SKM-1 treated with dmso at 0.1 percent for 144 hours (cell line): ENCODE data around the gene PRDX5.

Experiments used
- DNase-seq: peaks from one replicate; lab custom pipeline; 2025; ENCODE audit not compliant: unreplicated experiment; lab: John Stamatoyannopoulos, UW

The PRDX5 gene

DNA sequence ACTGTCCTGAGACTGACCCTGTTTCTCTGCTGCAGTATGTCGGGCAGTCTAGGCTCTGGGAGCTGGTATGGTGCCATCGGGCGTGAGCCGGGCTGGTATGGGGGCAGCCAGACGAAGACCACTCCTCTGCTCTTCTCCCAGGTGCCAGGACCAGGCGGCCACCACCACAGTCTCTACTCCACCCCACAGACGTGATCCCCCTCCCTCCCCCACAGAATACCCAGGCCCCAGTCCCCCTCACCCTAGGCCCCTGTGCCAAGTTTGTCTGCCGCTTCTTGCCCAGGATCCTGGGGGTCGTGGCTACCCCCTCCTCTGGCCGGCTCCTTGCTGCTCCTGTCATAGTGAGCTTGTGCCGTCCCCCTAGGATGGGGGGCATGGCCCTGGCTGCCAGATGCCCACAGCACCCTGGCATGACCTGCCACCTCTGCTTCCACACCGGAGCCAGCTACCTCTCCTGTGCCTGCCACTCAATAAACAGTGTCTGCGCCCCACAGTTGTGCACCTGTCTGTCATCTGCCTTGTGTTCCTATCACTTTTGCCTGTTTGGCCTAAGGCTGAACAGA is 28.8 kb upstream of the PRDX5 start:
- DNase-seq: no peak

DNA sequence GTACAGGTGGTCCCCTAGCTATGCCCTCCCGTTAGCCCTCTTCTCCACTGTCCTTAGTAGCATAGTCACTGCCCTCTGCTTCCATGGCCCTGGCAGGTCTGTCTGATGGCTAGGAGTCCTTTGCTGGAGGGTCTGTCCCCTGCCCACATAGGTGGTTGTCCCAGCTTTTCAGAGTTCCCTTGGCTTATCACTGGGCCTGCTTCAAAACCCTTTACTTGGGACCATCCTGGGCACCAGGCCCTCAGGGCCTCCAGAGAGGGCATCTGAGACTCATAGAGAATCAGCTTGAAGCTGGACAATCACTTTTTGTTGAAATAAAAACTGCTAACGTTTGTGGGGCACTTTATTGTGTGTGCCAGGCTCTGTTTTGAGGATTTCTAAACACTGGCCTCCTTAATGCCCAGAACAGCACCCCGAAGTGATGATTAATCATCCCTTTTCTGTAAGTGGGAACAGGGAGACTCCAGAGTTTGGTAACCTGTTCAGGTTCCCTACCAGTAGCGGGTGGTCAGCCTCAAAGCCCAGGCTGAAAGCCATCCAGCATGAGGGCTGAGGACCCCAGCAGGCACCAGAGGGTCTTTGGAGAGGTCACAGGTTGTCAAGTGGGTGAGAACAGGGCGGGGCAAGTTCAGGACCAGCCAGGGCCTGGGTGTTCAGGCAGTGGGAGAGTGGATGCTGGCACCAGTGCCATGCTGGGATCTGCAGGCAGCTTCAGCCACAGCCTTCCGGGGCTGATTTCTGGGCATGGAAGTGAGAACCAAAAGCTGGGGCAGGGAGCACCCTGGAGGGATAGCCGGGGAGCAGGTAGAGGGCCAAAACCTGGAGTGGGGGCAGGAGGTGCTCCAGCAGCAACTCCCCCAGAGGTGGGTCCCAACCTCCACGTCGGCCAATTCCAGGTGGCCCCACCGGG is 27.3 kb upstream of the PRDX5 start:
- DNase-seq: no peak

DNA sequence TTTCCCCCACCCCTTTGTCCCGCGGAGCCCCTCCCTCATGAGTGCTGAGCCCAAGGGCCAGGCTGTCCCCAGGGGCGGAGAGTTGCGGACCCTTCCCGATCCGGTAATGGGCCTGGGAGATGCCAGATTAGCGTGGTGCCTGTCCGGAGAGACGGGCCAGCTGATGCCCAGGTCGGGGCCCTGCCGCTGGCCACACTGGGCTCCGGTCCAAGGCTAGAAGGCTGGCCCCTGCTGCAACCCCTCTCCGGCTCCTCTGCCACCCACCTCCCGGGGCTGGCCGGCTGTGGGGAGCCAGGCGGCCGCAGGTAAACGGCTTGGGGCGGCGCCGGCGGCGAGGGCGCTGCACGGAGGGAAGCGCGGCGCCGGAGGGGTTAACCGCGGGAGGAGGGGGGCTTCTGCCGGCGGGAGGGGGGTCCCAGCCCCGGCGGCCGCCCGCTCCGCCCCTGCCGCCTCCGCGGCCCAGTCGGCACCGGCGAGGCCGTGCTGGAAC is 26.6 kb upstream of the PRDX5 start, which contains the start of gene KCNK4:
Gene KCNK4 (plus strand): TSS at position 41 of the 490 bp plus-strand sequence. CDS start 1,717 bp downstream, outside the sequence.
- no peak for DNase-seq

GRCh38 chr11:64291752-64292459 is 26.0 kb upstream of the PRDX5 start:
- no peak for DNase-seq

- no peak for DNase-seq
These were observed 25.3 kb upstream of the PRDX5 start for GRCh38 chr11:64292460-64293254.

- DNase-seq: no peak
These were observed 23.1 kb upstream of the PRDX5 start for GRCh38 chr11:64294774-64295173.

DNA sequence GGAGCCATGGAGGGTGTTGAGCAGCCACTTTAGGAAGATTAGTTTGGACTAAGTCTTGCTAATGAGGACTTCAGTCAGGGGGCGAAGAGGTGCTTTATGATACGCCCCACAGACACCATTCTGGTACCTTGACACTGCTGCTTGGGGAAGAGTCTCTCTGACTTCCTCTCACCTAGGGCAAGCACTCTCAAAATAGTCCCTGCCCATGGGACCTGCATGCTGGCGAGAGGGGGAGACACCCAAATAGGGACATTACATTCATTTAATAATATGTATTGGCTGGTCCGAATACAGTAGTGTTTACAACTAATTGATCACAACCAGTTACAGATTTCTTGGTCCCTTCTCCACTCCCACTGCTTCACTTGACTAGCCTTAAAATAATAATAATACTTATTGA is 22.2 kb upstream of the PRDX5 start:
- no peak for DNase-seq

GRCh38 chr11:64296236-64296635 is 21.7 kb upstream of the PRDX5 start:
- DNase-seq: no peak

- no peak for DNase-seq
These were observed 20.9 kb upstream of the PRDX5 start for GRCh38 chr11:64296830-64297698.

GRCh38 chr11:64297699-64298358 is 20.1 kb upstream of the PRDX5 start:
- DNase-seq: no peak

DNA sequence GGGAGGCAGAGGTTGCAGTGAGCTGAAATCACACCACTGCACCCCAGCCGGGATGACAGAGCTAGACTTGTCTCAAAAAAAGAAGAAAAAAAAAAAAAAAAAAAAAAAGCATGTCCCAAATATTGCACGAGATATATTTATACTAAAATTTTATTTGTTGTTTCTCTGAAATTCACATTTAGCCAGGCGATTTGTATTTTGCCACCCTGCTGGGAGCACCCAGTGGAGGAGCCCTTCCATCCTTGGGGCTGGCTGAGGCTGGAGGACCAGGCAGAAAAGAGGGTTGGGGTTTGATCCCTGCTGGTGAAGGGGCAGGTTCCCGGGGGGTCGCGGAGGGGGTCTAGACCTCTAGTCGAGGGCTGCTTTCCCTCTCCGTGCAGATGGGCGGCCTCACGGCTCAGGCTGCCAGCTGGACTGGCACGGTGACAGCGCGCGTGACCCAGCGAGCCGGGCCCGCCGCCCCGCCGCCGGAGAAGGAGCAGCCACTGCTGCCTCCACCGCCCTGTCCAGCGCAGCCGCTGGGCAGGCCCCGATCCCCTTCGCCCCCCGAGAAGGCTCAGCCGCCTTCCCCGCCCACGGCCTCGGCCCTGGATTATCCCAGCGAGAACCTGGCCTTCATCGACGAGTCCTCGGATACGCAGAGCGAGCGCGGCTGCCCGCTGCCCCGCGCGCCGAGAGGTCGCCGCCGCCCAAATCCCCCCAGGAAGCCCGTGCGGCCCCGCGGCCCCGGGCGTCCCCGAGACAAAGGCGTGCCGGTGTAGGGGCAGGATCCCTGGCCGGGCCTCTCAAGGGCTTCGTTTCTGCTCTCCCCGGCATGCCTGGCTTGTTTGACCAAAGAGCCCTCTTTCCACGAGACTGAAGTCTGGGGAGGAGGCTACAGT is 18.7 kb upstream of the PRDX5 start:
- DNase-seq: no peak

- DNase-seq: no peak
These were observed 17.9 kb upstream of the PRDX5 start, which contains the start of gene CATSPERZ for GRCh38 chr11:64299847-64300648. CATSPERZ (plus strand) TSS chr11:64300358; CDS start chr11:64300411, 53 bp downstream.

DNA sequence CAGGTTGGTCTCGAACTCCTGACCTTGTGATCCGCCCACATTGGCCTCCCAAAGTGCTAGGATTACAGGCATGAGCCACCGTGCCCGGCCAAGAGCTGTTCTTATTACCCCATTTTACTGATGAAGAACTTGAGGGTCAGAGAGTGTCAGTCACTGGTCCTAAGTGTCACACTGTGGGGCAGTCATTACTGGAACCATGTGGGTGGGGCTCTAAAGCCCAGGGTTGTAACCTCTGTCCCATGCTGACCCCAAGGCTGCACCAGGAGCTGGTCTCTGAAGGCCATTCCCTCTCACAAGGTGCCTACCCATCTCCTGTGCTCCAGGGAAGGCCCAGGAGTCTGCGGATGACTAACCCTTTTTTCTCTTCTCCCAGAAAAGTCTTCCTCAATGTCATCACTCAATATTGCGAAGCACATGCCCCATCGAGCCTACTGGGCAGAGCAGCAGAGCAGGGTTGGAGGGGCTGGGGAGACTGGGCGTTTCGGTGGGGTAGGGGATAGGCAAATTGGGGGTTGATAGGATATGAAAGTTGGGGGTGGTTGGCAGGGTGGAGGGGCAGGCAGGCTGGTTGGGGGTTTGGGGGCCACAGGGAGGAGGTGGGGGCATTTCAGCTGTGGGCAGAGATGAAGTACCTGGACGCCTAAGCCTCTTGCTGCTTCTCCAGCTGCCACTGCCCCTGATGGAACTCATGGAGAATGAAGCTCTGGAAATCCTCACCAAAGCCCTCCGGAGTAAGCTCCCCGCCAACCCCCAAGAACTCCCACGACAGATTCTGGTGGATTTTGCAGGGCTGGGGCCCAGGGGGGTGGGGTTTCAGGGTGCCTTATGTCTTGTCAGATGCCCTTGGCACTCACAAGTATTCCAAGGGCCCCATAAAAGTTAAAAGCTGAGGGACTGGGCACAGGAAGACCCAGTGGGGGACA is 14.6 kb upstream of the PRDX5 start:
- no peak for DNase-seq

GRCh38 chr11:64304032-64304315 is 13.9 kb upstream of the PRDX5 start:
- no peak for DNase-seq

- DNase-seq: peak; percentile 89
These were observed 13.4 kb upstream of the PRDX5 start for GRCh38 chr11:64304316-64305072.
